GM23248 (cell line): ENCODE results near the gene RALY. TPM values are rescaled to one million over a fixed set of nuclear protein-coding genes. Genes with fewer than 3 reads are reported as not detected.
A peak's percentile ranks its signal among the peaks of the same experiment; 100 is the strongest.

Source experiments
- DNase-seq: peaks from one replicate; pipeline ENCODE4 v3.0.0-alpha.2; 2015
- H2AFZ ChIP-seq: fragments of 200-600 bp; sonication (generic); 2 replicates; pipeline ENCODE4 v1.6.1; 2016; ENCODE audit warnings: antibody characterized with exemption
- H3F3A ChIP-seq: fragments of 200-600 bp; sonication (generic); 2 replicates; pipeline ENCODE4 v1.6.1; 2016; ENCODE audit warnings: mild to moderate bottlenecking, antibody characterized with exemption, mixed run types; ENCODE audit not compliant: insufficient read depth
- H3K27ac ChIP-seq: fragments of 200-600 bp; sonication (generic); 2 replicates; pipeline ENCODE4 v1.5.1; 2016; ENCODE audit warnings: mild to moderate bottlenecking
- H3K27me3 ChIP-seq: fragments of 200-600 bp; sonication (generic); replicated peaks from 2 replicates; pipeline ENCODE4 v1.6.1; 2016; ENCODE audit warnings: mild to moderate bottlenecking; ENCODE audit not compliant: insufficient read depth
- H3K36me3 ChIP-seq: fragments of 200-600 bp; sonication (generic); 2 replicates; pipeline ENCODE4 v1.6.1; 2016; ENCODE audit warnings: low read depth, mild to moderate bottlenecking
- H3K4me1 ChIP-seq: fragments of 200-600 bp; sonication (generic); 2 replicates; pipeline ENCODE4 v1.6.1; 2016; ENCODE audit warnings: mild to moderate bottlenecking; ENCODE audit not compliant: insufficient read depth
- H3K4me2 ChIP-seq: fragments of 200-600 bp; sonication (generic); one replicate; pipeline ENCODE4 v1.6.1; 2016; ENCODE audit warnings: mild to moderate bottlenecking; ENCODE audit not compliant: unreplicated experiment
- H3K4me3 ChIP-seq: fragments of 200-600 bp; sonication (generic); 2 replicates; pipeline ENCODE4 v1.5.1; 2016; ENCODE audit warnings: mild to moderate bottlenecking
- H3K79me2 ChIP-seq: fragments of 200-600 bp; sonication (generic); 2 replicates; pipeline ENCODE4 v1.6.1; 2016; ENCODE audit warnings: mild to moderate bottlenecking; ENCODE audit not compliant: insufficient read depth
- H3K9ac ChIP-seq: fragments of 200-600 bp; sonication (generic); 2 replicates; pipeline ENCODE4 v1.6.1; 2016; ENCODE audit warnings: mild to moderate bottlenecking
- H3K9me2 ChIP-seq: fragments of 200-600 bp; sonication (generic); 2 replicates; pipeline ENCODE4 v1.6.1; 2016; ENCODE audit warnings: mixed run types, mild to moderate bottlenecking, moderate library complexity; ENCODE audit not compliant: insufficient read depth
- H3K9me3 ChIP-seq: fragments of 200-600 bp; sonication (generic); one replicate; pipeline ENCODE4 v1.6.1; 2017; ENCODE audit warnings: low read depth
- H4K20me1 ChIP-seq: fragments of 200-600 bp; sonication (generic); 2 replicates; pipeline ENCODE4 v1.6.0; 2016; ENCODE audit not compliant: insufficient read depth
- EZH2 ChIP-seq: fragments of 200-600 bp; sonication (generic); IDR thresholded peaks from 2 replicates; pipeline ENCODE4 v1.6.1; 2018; ENCODE audit warnings: antibody characterized with exemption, mild to moderate bottlenecking; ENCODE audit not compliant: insufficient read depth, poor library complexity, severe bottlenecking
- EZH2phosphoT487 ChIP-seq: fragments of 200-600 bp; sonication (generic); IDR thresholded peaks from 2 replicates; pipeline ENCODE4 v1.6.1; 2018; ENCODE audit warnings: antibody characterized with exemption, moderate library complexity, mild to moderate bottlenecking, low read depth; ENCODE audit not compliant: insufficient read depth
- WGBS, 2 experiments: methylation state at CpG; one replicate each; pipeline ENCODE4 v1.1.6; 2015 to 2017; ENCODE audit warnings: low lambda C conversion rate in 2 of 2, low coverage in 1 of 2; ENCODE audit errors: missing lambda C conversion rate in 2 of 2; 5-methylcytosine and 5-hydroxymethylcytosine counted together
- in situ Hi-C: fragments of 300-500 bp; cut with MboI; formaldehyde crosslinking; loops from 2 replicates; pipeline ENCODE4 v1.15.0; 2020
- polyA plus RNA-seq: library from polyadenylated mRNA; unstranded; fragments of >200 nt; fragmentation: Nextera tagmentation; extraction: Ambion mirVana; gene quantifications from 2 replicates; pipeline ENCODE4 v1.2.1, GENCODE V29; 2016
- total RNA-seq: library from RNA; depleted of rRNA; stranded (reverse); fragments of >200 nt; shearing (Covaris generic); gene quantifications from 2 replicates; pipeline ENCODE4 v1.2.3, GENCODE V29; 2014; rRNA removed

RALY gene
- total RNA-seq (65.4 and 66.3 TPM in 2 replicates), polyA plus RNA-seq (107 and 113 TPM in 2 replicates)

DNA sequence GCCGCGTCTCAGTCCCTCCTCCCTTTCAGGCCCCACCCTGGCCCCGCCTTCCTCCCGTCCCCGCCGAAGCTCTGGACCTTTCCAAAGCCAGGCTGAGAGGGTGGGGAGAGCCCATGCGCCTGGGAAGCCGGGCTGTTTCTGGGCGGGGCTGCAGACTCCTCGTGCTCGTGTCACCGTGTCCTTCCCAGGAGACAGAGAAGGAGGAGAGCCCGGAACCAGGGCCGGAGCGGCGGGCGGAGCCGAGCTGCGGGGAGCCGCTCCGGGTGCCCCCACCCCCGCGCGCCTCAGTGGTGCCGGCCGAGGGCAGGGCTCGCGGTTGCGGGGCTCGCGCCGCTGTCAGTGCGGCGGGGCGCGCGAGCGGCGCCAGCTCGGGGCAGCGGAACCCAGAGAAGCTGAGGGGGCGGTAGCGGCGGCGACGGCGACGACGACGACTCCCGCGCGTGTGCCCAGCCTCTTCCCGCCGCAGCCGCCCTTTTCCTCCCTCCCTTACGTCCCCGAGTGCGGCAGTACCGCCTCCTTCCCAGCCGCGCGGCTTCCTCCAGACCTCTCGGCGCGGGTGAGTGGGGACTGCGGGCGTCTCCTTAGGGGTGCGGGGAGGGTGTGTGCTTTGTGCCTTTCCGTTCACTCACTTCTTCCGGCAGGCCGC lies at the start of gene RALY:
TSS of gene RALY (plus strand) at position 336 of the 646 bp plus-strand sequence. CDS start 78,164 bp downstream, outside the sequence.
- peaks cover 17% of the 10 kb centered on the region for H3F3A ChIP-seq
- peak within 1 kb of the TSS; percentile 93 for H2AFZ ChIP-seq
- peaks cover 14% of the 10 kb centered on the region; the same call in 1 of the 2 replicates for H4K20me1 ChIP-seq
- in situ Hi-C loops = no loop called here
- H3K27ac ChIP-seq = peak within 1 kb of the TSS; percentile 92
- no peaks in the 10 kb centered on the region for H3K36me3 ChIP-seq
- H3K9me2 ChIP-seq = no peaks in the 10 kb centered on the region
- H3K79me2 ChIP-seq = peaks cover 61% of the 10 kb centered on the region
- 0 to 2% methylated on average over 60 of the region's 72 CpGs for WGBS, 2 experiments
- peak within 1 kb of the TSS; percentile 97 for H3K4me2 ChIP-seq
- peak within 1 kb of the TSS; percentile 90 for H3K9ac ChIP-seq
- peak within 1 kb of the TSS; percentile 94 for H3K4me3 ChIP-seq
- H3K9me3 ChIP-seq = no peaks in the 10 kb centered on the region
- no peaks in the 10 kb centered on the region for H3K27me3 ChIP-seq
- DNase-seq = peak; percentile 85
- TF ChIP-seq EZH2 = no peak
- peaks cover 15% of the 10 kb centered on the region for H3K4me1 ChIP-seq

DNA sequence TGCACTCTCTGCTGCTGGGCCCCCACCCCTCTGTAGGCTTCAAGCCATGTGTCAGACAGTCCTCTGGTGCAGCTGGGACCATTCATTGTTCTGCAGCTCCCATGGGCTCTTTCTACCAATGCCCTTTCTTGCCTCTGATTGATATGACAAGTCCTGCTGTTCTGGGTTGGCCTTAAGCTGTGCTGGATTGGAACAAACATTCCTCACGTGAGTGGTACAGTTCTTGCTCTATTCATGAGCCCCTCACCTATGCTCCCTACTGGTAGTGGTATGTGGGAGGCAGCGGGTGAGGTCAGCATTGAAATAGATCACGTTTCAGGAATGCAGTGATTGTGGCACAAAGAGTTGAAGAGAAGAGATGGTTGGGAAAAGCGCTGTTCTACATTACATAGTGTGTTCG lies 48.8 kb upstream of the RALY start:
- Histone ChIP-seq H2AFZ (no peak overlapping the region), H3K9me2 (no peaks in the 10 kb centered on the region), H3K4me1 (peaks cover 5% of the 10 kb centered on the region), H3F3A (no peaks in the 10 kb centered on the region), H3K79me2 (no peaks in the 10 kb centered on the region), H3K9me3 (no peaks in the 10 kb centered on the region), H3K36me3 (no peaks in the 10 kb centered on the region), H3K27me3 (no peaks in the 10 kb centered on the region), H3K4me3 (no peak overlapping the region), H3K27ac (no peak overlapping the region), H4K20me1 (no peaks in the 10 kb centered on the region), H3K9ac (no peak overlapping the region), H3K4me2 (no peak overlapping the region)
- in situ Hi-C loops = no loop called here
- DNase-seq = no peak
- TF ChIP-seq EZH2 = no peak
- TF ChIP-seq EZH2phosphoT487 = no peak
- whole genome bisulfite sequencing, 2 experiments = 63 to 69% methylated on average over 5 of the region's 5 CpGs

DNA sequence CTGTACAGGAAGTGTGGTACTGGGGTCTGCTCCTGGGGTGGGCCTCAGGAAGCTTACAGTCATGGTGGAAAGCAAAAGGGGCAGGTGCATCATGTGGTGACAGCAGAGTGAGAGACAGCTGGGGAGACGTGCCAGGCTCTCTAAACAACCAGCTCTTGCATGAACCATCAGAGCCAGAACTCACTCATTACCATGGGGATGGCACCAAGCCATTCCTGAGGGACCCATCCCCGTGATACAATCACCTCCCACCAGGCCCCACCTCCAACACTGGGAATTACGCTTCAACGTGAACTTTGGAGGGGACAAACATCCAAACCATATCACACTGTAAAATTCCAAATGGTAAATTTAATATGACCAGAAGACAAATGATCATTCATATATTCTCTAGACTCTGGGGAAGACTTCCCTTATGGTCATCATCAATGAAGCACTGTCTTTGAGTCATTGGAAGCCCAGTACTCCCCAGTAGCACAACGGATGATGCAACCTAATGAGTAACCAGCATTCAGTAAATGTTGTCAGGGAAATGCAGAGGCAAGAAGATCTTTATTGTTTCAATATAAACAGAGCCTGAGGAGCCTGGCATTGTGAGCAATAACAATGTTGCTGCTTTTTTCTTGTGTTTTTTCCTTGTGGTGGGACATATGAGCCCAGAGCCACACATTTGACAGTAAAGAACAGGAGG lies 48.2 kb upstream of the RALY start:
- H3K79me2 ChIP-seq = no peaks in the 10 kb centered on the region
- H3K4me1 ChIP-seq = peaks cover 5% of the 10 kb centered on the region
- no peaks in the 10 kb centered on the region for H3K9me2 ChIP-seq
- H3K4me3 ChIP-seq = no peak overlapping the region
- no peaks in the 10 kb centered on the region for H3F3A ChIP-seq
- H3K27me3 ChIP-seq = no peaks in the 10 kb centered on the region
- H3K9ac ChIP-seq = no peak overlapping the region
- peak; percentile 94 for DNase-seq
- H3K4me2 ChIP-seq = peak overlapping the region; percentile 27
- H3K9me3 ChIP-seq = no peaks in the 10 kb centered on the region
- WGBS, 2 experiments = 63 to 73% methylated on average over 5 of the region's 5 CpGs
- peak overlapping the region; percentile 49 for H3K27ac ChIP-seq
- H2AFZ ChIP-seq = no peak overlapping the region
- no peaks in the 10 kb centered on the region for H3K36me3 ChIP-seq
- no peaks in the 10 kb centered on the region for H4K20me1 ChIP-seq
- in situ Hi-C loops = no loop called here
- no peak for TF ChIP-seq EZH2
- TF ChIP-seq EZH2phosphoT487 = no peak

DNA sequence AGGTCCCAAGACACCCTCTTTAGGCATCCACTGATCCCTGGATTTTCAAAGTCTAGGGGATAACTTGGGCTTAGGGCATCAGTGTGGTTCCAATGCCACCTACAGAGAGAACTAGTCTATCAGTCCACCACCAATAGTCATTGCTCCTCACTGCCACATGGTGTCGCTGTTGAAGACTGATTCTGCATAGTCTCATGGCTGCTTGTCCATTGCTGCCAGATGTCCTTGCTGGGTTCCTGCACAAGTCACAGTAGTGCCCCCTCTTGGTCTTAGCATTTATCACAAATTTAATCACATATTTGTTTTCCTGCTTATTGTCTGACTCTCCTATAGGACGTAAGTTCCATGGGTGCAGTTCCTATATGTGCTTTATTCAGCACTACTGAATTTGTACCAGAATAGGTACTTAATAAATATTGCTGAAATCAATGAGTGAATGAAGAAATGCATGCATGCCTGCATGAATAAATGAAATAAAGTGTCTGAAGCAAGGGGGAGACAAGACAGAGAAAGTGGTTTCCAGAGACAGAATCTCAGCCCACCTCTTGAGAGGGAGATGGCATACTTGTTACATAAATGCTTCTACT lies 45.9 kb upstream of the RALY start:
- Histone ChIP-seq H3K79me2 (no peaks in the 10 kb centered on the region), H3K9me2 (no peaks in the 10 kb centered on the region), H3K27ac (no peak overlapping the region), H3K9ac (no peak overlapping the region), H3K4me1 (peaks cover 5% of the 10 kb centered on the region), H3K27me3 (no peaks in the 10 kb centered on the region), H4K20me1 (no peaks in the 10 kb centered on the region), H3K4me3 (no peak overlapping the region), H3F3A (no peaks in the 10 kb centered on the region), H3K9me3 (no peaks in the 10 kb centered on the region), H3K4me2 (no peak overlapping the region), H2AFZ (no peak overlapping the region), H3K36me3 (no peaks in the 10 kb centered on the region)
- TF ChIP-seq EZH2 (no peak), EZH2phosphoT487 (no peak)
- peak; percentile 28 for DNase-seq
- 47 to 48% methylated on average over 2 of the region's 2 CpGs for WGBS, 2 experiments
- in situ Hi-C loops = no loop called here
